Measurements from ENCODE around the gene C1orf105. TPM values are rescaled to one million over a fixed set of nuclear protein-coding genes. Genes with fewer than 3 reads are reported as not detected.

The C1orf105 gene
- total and polyA plus RNA-seq, 2 of the 8 experiments (the other 6 are each of a cell fraction or from before 2014, with no cell fraction given) = not detected

GRCh38 chr1:172489847-172490246 lies 69.4 kb downstream of the C1orf105 start:
- Histone ChIP-seq H4K91ac (replicated peaks; ENCODE audit: insufficient read length, low read length) (no peak overlapping the region), H3K27ac (ENCODE audit: low read depth, low read length) (no peak overlapping the region), H2AFZ (ENCODE audit: low read length) (no peak overlapping the region), H3K4me2 (ENCODE audit: insufficient read depth in 1 of 2, low read depth in 2 of 2, low read length in 2 of 2) (no peak overlapping the region), H3K79me2 (ENCODE audit: control insufficient read depth in 1 of 2, insufficient read depth in 2 of 2, low read length in 2 of 2) (no peaks in the 10 kb centered on the region), H3K79me1 (ENCODE audit: low read depth, low read length) (no peaks in the 10 kb centered on the region), H2BK5ac (ENCODE audit: low read depth, low read length) (no peak overlapping the region), H3K4me3 (ENCODE audit: extremely low read depth in 1 of 4, insufficient read depth in 2 of 4, low read depth in 3 of 4, low read length in 4 of 4) (no peak overlapping the region), H2AK5ac (ENCODE audit: low read depth, low read length) (no peak overlapping the region), H2BK12ac (ENCODE audit: low read depth, low read length) (no peak overlapping the region), H4K20me1 (replicated peaks in 1 of 2; ENCODE audit: control insufficient read depth in 1 of 2, insufficient read depth in 2 of 2, low read length in 2 of 2) (no peaks in the 10 kb centered on the region), H2BK20ac (ENCODE audit: low read length) (no peak overlapping the region), H3K18ac (ENCODE audit: extremely low read depth, low read length) (no peak overlapping the region), H3K56ac (replicated peaks; ENCODE audit: insufficient read length, low read depth, low read length) (no peak overlapping the region), H4K8ac (ENCODE audit: extremely low read depth, insufficient read depth, low read length) (no peak overlapping the region), H3K23ac (ENCODE audit: insufficient read length) (no peak overlapping the region), H3K9ac (replicated peaks in 1 of 4; ENCODE audit: extremely low read depth in 1 of 4, low read depth in 3 of 4, low read length in 3 of 4) (no peak overlapping the region), H3K36me3 (ENCODE audit: control insufficient read depth in 2 of 4, insufficient read depth in 4 of 4, low read length in 3 of 4) (no peaks in the 10 kb centered on the region), H3K27me3 (replicated peaks in 1 of 4; ENCODE audit: control insufficient read depth in 3 of 4, extremely low read depth in 1 of 4, insufficient read depth in 3 of 4, low read length in 3 of 4) (no peaks in the 10 kb centered on the region), H4K5ac (ENCODE audit: insufficient read length, low read depth, low read length) (no peak overlapping the region), H3K9me3 (ENCODE audit: insufficient read depth in 2 of 2, low read depth in 1 of 2, low read length in 1 of 2) (no peaks in the 10 kb centered on the region), H3K14ac (ENCODE audit: insufficient read length) (no peak overlapping the region), H3K4me1 (replicated peaks in 1 of 4; ENCODE audit: control insufficient read depth in 3 of 4, insufficient read depth in 4 of 4, low read length in 3 of 4) (no peaks in the 10 kb centered on the region), H3K23me2 (ENCODE audit: low read depth, low read length) (no peaks in the 10 kb centered on the region), H2BK120ac (replicated peaks; ENCODE audit: low read depth, low read length) (no peak overlapping the region), H3K4ac (replicated peaks; ENCODE audit: insufficient read length, low read depth, low read length) (no peak overlapping the region), H2BK15ac (ENCODE audit: low read length) (no peak overlapping the region)
- no peak for DNase-seq (ENCODE audit: low read depth in 1 of 2, low spot score in 2 of 2)
- POLR2A ChIA-PET (ENCODE audit: partially characterized antibody) = no interaction called here
- WGBS, 2 experiments (ENCODE audit: extremely low coverage in 1 of 2, insufficient coverage in 1 of 2, insufficient read length in 1 of 2, insufficient replicate concordance in 2 of 2, low coverage in 1 of 2, low lambda C conversion rate in 2 of 2, missing lambda C conversion rate in 1 of 2) = 92% methylated on average over 3 of the region's 3 CpGs; no CpG with 5 or more reads in 1 of the 2 experiments
- no peak for FAIRE-seq
- CTCF ChIA-PET (ENCODE audit: partially characterized antibody) = no interaction called here
- TF ChIP-seq CHD7 (IDR thresholded peaks at IDR 0.05; ENCODE audit: insufficient replicate concordance, low read length) = no peak
